AG08396 (cell line): ENCODE measurements around the gene MAD1L1.
"Not testable (repeated sequence)": the region's sequence is repeated elsewhere in the genome, so short reads cannot be mapped to it uniquely, and the experiment has no call there.

Experiments used
- DNase-seq: peaks from one replicate; pipeline ENCODE4 v3.0.0; 2012; ENCODE audit warnings: low spot score, mixed read lengths

MAD1L1 gene

GRCh38 chr7:1852517-1853430 lies 380.0 kb downstream of the MAD1L1 start:
- no peak for DNase-seq

DNA sequence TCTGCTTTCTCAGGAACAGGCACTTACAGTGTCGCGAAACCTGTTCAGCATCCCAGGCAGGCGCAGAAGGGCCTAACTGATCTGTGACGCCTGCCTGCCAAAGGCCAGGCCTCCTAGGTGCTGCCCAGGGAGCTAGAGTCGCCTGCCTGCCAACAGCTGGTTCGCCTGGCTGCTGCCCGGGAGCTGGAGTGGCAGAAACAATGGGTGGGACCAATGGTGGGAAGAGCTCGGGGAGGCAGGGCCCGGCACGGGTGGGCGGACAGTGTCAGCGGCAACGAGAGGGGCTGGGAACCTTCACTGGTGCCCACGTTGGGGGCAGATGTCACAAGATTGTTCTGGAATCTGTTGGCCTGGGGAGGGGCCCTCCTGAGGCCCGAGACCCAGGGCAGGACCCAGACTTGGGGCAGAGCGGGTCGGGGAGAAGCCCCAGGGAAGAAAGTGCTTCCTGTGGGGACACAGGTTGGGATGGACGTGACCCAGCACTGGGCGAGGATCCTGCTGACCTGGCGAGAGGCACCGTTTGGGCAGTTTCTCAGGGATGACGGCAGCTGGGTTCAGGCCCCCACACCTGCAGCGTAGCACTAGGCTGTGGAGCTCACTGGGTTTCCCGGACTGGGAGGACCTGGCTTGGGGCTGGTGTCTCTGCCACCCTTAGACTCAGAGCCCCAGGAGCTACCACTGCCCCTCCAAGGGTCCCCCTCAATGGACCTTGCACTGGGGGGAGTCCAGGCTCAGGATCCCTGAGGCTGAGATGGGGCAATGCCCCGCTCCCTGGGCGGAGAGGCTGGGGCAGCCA lies 380.8 kb downstream of the MAD1L1 start:
- DNase-seq, result no peak

- no peak for DNase-seq
Observed at GRCh38 chr7:1850976-1851571, 381.7 kb downstream of the MAD1L1 start.

- DNase-seq, result no peak
Observed at GRCh38 chr7:1850111-1850975, 382.4 kb downstream of the MAD1L1 start.

GRCh38 chr7:1849351-1850041 lies 383.2 kb downstream of the MAD1L1 start:
- DNase-seq, result no peak

GRCh38 chr7:1848911-1849311 lies 383.8 kb downstream of the MAD1L1 start:
- no peak for DNase-seq

GRCh38 chr7:1848013-1848640 lies 384.6 kb downstream of the MAD1L1 start:
- no peak for DNase-seq

GRCh38 chr7:1847260-1848001 lies 385.3 kb downstream of the MAD1L1 start:
- no peak for DNase-seq

- no peak for DNase-seq
Observed at GRCh38 chr7:1846331-1847065, 386.2 kb downstream of the MAD1L1 start.

DNA sequence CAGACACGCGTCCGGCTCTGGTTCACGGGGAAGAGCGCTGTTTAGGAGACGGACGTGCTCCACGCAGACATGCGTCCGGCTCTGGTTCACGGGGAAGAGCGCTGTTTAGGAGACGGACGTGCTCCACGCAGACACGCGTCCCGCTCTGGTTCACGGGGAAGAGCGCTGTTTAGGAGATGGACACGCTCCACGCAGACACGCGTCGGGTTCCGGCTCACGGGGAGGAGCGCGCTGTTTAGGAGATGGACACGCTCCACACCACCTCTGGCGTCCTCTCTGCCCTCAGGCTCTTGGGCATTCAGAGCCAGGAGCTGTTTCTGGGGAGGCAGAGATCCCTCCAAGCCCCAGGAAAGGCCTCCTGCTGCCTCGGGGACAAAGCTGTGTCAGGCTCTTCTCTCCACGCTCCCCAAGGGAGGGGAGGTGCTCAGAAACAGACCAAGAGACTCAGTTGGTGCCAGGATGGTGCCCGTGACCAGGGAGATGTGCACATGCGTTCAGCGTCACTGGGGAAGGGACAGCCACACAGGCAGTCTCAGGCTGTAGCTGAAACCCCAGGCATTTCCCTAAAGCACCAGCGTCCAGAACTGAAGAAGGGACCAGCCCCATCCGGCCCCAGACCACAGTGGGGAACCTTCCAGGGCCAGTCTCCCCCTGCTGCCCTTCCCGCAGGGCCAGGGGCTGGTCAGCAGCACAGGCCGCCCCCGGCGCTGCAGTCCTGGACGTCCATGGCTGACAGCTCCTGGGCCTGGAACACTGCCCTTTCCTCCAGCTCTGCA lies 387.0 kb downstream of the MAD1L1 start:
- DNase-seq, result no peak

GRCh38 chr7:1844951-1845390 lies 387.8 kb downstream of the MAD1L1 start:
- no peak for DNase-seq

DNA sequence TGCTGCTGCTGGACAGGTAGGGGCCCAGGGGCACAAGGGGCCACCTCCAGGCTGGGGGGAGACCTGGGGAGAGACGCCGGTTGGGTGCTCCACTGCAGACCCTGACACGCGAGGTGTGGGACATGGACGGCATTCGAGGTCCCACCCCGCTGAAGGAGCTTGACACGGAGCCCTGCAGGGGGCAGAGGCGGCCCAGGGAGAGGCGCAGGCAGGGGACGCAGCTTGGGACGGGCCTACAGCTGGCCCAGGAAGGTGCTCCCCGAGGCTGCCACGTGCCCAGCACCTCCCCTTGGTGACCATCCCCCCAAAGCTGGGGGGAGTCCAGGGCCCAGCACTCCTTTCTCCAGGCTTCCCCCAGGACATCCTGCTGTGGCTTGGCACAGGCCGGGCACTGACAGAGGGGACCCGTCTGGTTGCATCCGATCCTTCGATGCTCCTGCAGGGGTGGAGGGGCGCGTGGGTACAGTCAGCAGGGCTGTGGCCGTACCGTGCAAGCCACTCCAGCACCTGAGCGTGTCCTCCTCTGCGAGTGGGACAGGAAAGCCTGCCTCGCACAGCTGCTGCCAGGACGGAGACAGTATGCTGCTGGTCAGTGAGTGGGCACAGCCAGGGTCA lies 388.3 kb downstream of the MAD1L1 start:
- no peak for DNase-seq

- no peak for DNase-seq
Observed at GRCh38 chr7:1843921-1844335, 388.8 kb downstream of the MAD1L1 start.

- no peak for DNase-seq
Observed at GRCh38 chr7:1843271-1843861, 389.4 kb downstream of the MAD1L1 start.

- no peak for DNase-seq
Observed at GRCh38 chr7:1842321-1843221, 390.2 kb downstream of the MAD1L1 start.

- DNase-seq, result not testable (repeated sequence)
Observed at GRCh38 chr7:1841286-1842021, 391.3 kb downstream of the MAD1L1 start.
